Tibial nerve (tissue), 4 donors: ENCODE results near the gene DCAF15. TPM values are rescaled to one million over a fixed set of nuclear protein-coding genes. Genes with fewer than 3 reads are reported as not detected.
A peak's percentile ranks its signal among the peaks of the same experiment; 100 is the strongest.

Source experiments
- DNase-seq, 2 donors: peaks; one replicate each; pipeline ENCODE4 v3.0.0-alpha.2; 2019; ENCODE audit warnings: low spot score in 2 of 2
- H3K27ac ChIP-seq, 4 donors: fragments of 200-600 bp; sonication (generic) in 3 of 4; one replicate each; pipeline ENCODE4 v1.5.1; 2017 to 2019; ENCODE audit warnings: mild to moderate bottlenecking in 1 of 4
- H3K27me3 ChIP-seq, 2 donors: fragments of 200-600 bp; sonication (generic) in 1 of 2; one replicate each; pipeline versions ENCODE4 v1.5.1 to v1.6.0; 2017 to 2019
- H3K36me3 ChIP-seq, 3 donors: fragments of 200-600 bp; sonication (generic); one replicate each; pipeline ENCODE4 v1.5.1; 2018 to 2019
- H3K4me1 ChIP-seq, 4 donors: fragments of 200-600 bp; sonication (generic) in 3 of 4; one replicate each; pipeline ENCODE4 v1.5.1; 2017 to 2019
- H3K4me3 ChIP-seq, 4 donors: fragments of 200-600 bp; sonication (generic) in 3 of 4; one replicate each; pipeline ENCODE4 v1.5.1; 2017 to 2019; ENCODE audit warnings: mild to moderate bottlenecking in 1 of 4, moderate library complexity in 1 of 4
- H3K9me3 ChIP-seq, 4 donors: fragments of 200-600 bp; sonication (generic) in 3 of 4; one replicate each; pipeline ENCODE4 v1.5.1; 2017 to 2019
- EP300 ChIP-seq, 2 donors: sonication (generic); formaldehyde crosslinking; IDR thresholded peaks; one replicate each; pipeline ENCODE4 v1.6.1; 2017; ENCODE audit warnings: antibody characterized with exemption in 2 of 2, mild to moderate bottlenecking in 1 of 2
- POLR2A ChIP-seq, 2 donors: fragments of 450-650 bp; IDR thresholded peaks; one replicate each; pipeline ENCODE4 v1.6.1; 2017; ENCODE audit warnings: antibody characterized with exemption in 2 of 2, mild to moderate bottlenecking in 2 of 2, moderate library complexity in 2 of 2
- WGBS, 2 donors: methylation state at CpG; one replicate each; pipeline ENCODE4 v1.1.5; 2018; 5-methylcytosine and 5-hydroxymethylcytosine counted together
- total RNA-seq, 4 donors: library from RNA; depleted of rRNA; stranded (reverse); fragments of >200 nt; gene quantifications; one replicate each; pipeline ENCODE4 v1.1.0, GENCODE V29; 2016
- TF ChIP-seq, protein P1 (sequence below), 5 experiments: fragments of 200-600 bp in 3 of 5; fragments of 450-650 bp in 2 of 5; sonication (generic) in 3 of 5; IDR thresholded peaks; one replicate each; pipeline ENCODE4 v1.5.1; 2016 to 2019; ENCODE audit warnings: antibody characterized with exemption in 5 of 5, mild to moderate bottlenecking in 3 of 5, moderate library complexity in 2 of 5

Gene DCAF15
- total RNA-seq, 4 donors from 2014 or later: 14.3 to 31.5 (median 19.3) TPM

DNA sequence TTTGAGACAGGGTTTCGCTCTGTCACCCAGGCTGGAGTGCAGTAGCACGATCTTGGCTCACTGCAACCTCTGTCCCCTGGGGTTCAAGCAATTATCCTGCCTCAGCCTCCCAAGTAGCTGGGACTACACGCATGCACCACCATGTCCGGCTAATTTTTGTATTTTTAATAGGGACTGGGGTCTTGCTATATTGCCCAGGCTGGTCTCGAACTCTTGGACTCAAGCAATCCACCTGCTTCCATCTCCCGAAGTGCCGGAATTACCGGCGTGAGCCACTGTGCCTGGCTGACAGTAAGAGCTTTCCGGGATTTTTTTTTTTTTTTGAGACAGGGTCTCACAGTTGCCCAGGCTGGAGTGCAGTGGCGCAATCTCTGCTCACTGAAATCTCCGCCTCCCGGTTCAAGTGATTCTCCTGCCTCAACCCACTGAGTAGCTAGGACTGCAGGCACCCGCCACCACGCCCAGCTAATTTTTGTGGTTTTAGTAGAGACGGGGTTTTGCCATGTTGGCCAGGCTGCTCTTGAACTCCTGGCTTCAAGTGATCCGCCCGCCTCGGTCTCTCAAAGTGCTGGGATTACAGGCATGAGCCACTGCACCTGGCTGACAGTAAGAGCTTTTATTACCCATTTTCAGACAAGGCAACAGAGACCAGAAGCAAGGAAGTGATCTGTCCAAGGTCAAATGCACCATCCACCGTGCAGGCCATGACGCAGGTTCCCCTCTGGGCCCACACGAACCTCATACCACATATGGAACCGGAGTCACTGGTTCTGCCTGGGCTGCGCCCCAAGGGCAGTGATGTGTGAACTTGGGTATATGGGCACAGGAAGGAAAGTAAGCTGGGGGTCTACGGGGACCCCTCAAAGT is 32.8 kb downstream of the DCAF15 start:
- no peak overlapping the region for H3K4me3 ChIP-seq
- no peaks in the 10 kb centered on the region for H3K27me3 ChIP-seq
- TF ChIP-seq, protein P1, sequence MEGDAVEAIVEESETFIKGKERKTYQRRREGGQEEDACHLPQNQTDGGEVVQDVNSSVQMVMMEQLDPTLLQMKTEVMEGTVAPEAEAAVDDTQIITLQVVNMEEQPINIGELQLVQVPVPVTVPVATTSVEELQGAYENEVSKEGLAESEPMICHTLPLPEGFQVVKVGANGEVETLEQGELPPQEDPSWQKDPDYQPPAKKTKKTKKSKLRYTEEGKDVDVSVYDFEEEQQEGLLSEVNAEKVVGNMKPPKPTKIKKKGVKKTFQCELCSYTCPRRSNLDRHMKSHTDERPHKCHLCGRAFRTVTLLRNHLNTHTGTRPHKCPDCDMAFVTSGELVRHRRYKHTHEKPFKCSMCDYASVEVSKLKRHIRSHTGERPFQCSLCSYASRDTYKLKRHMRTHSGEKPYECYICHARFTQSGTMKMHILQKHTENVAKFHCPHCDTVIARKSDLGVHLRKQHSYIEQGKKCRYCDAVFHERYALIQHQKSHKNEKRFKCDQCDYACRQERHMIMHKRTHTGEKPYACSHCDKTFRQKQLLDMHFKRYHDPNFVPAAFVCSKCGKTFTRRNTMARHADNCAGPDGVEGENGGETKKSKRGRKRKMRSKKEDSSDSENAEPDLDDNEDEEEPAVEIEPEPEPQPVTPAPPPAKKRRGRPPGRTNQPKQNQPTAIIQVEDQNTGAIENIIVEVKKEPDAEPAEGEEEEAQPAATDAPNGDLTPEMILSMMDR (IDR thresholded peaks at IDR 0.05): no peak
- TF ChIP-seq EP300 (IDR thresholded peaks at IDR 0.05): no peak
- TF ChIP-seq POLR2A (IDR thresholded peaks at IDR 0.05): no peak
- no peaks in the 10 kb centered on the region for H3K9me3 ChIP-seq
- H3K4me1 ChIP-seq: peaks cover 0 to 44% (median 19%) of the 10 kb centered on the region in 4 donors
- H3K27ac ChIP-seq: peak overlapping the region in 3 of 4 donors; percentile 83 to 89 (median 86)
- DNase-seq: no peak
- 82 to 88% methylated on average over 25 of the region's 25 CpGs for WGBS, 2 donors
- H3K36me3 ChIP-seq: peaks cover 0 to 67% (median 0%) of the 10 kb centered on the region in 3 donors

DNA sequence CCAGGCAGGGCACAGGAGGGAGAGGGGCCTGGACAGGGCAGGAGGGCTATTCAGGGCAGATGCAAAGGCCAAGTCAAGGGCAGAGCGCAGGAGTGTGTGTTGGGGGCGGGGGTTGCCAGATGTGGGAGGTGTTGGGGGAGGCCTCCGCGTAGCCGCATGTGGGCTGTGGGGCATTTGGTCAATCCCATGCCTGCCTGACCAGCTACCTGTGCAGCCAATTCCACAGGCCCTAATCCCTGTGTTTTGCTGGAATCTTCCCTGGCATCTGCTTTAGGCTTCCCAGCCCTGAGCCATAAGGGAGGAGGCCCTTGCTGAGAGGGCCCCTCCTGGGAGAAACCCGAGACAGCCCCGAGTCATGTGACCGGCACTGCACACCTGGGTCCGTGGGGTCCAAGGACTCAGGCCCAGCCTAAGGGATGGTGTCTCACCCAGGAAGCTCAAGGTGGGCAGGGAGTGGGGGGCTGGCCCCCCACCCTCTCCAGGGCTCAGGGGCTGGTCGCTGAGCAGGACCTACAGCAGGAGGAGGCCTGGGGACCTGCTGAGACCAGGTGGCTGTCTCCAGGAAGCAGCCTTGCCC is 33.5 kb downstream of the DCAF15 start:
- no peaks in the 10 kb centered on the region for H3K9me3 ChIP-seq
- no peak for DNase-seq
- no peaks in the 10 kb centered on the region for H3K27me3 ChIP-seq
- peak overlapping the region in 3 of 4 donors; percentile 83 to 89 (median 86) for H3K27ac ChIP-seq
- peaks cover 0 to 67% (median 0%) of the 10 kb centered on the region in 3 donors for H3K36me3 ChIP-seq
- H3K4me1 ChIP-seq: peaks cover 0 to 44% (median 19%) of the 10 kb centered on the region in 4 donors
- WGBS, 2 donors: 75 to 89% methylated on average over 5 to 9 of the region's 10 CpGs
- H3K4me3 ChIP-seq: peak overlapping the region in 1 of 4 donors; percentile 9
- TF ChIP-seq EP300 (IDR thresholded peaks at IDR 0.05) (no peak), POLR2A (IDR thresholded peaks at IDR 0.05) (no peak)
- TF ChIP-seq, protein P1 (IDR thresholded peaks at IDR 0.05): no peak

DNA sequence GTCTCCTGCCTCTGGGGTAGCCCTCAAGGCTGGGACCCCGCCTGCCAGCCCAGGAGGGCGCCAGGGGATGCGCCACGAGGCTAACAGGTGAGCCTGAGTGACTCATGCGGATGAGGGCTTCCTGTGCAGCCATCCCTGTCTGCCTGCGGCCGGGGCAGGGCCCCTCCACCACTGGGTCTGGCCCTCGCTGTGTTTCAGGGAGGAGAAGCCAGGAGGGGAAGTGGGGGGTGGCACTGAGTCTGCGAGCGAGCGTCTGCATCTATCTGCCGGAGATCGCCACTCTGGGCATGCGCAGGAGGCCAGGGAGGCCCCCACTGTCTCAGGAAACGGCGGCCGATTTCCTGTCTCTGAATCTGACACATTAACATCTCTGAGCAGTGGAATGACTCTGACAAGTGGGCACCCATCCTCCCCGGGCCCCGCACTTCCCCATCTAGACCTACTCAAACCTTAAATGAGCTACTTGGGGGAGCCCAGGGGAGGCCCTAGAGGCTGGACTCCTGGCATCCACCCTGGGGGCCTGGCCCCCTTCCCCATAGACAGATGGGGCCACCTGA is 34.1 kb downstream of the DCAF15 start:
- TF ChIP-seq, protein P1 (IDR thresholded peaks at IDR 0.05): no peak
- TF ChIP-seq EP300 (IDR thresholded peaks at IDR 0.05): no peak
- TF ChIP-seq POLR2A (IDR thresholded peaks at IDR 0.05): no peak
- 37 to 48% methylated on average over 8 to 16 of the region's 19 CpGs for WGBS, 2 donors
- peaks cover 0 to 70% (median 0%) of the 10 kb centered on the region in 3 donors for H3K36me3 ChIP-seq
- H3K27me3 ChIP-seq: no peaks in the 10 kb centered on the region
- no peaks in the 10 kb centered on the region for H3K9me3 ChIP-seq
- DNase-seq: peak; percentile 64 to 74
- H3K4me3 ChIP-seq: peak overlapping the region in 1 of 4 donors; percentile 9
- H3K4me1 ChIP-seq: peaks cover 0 to 44% (median 19%) of the 10 kb centered on the region in 4 donors
- H3K27ac ChIP-seq: peak overlapping the region; percentile 66 to 89 (median 86)

DNA sequence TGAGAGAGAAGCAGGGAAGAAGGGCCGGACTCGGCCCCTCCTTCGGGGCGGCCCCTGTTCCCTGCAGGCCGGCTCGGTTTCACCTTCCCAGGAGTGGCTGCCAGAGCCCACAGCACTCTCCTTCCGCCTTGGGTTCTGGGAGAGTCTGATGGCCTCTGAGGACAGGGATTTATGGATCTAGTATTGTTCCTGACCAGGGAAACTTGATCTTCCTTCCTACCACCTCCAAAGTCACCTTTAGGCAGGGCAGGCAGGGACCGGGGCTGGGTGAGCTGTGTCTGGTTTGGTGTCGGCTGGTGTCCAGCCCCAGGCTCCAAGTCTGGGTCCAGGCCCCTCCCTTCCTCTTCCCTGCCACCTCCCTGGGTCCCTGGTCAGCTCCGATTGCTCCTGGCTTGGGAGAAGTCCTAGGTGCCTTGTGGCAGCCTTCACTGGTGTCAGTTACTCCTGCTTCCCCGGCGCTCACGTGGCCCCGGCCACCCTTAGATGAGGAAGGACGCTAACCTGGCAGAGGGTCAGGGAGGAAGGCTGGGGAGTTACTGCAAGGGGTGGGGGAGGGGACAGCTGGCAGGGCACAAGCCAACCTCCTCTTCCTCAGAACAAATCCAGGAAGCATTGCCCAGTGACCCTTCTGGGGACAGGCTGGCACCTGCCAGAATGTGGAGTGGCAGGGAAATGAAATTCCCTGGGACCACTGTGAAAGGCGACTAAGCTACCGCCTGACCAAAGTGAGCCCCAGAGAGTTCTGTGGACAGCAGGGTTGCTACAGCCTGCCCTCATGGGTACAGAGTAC is 35.0 kb downstream of the DCAF15 start:
- Histone ChIP-seq H3K36me3 (peaks cover 0 to 72% (median 0%) of the 10 kb centered on the region in 3 donors), H3K27ac (peak overlapping the region in 3 of 4 donors; percentile 83 to 89 (median 88)), H3K4me1 (peaks cover 0 to 36% (median 19%) of the 10 kb centered on the region in 4 donors), H3K9me3 (no peaks in the 10 kb centered on the region), H3K27me3 (no peaks in the 10 kb centered on the region), H3K4me3 (no peak overlapping the region)
- TF ChIP-seq, protein P1 (IDR thresholded peaks at IDR 0.05): no peak
- no peak for TF ChIP-seq POLR2A (IDR thresholded peaks at IDR 0.05)
- no peak for TF ChIP-seq EP300 (IDR thresholded peaks at IDR 0.05)
- WGBS, 2 donors: 77 to 86% methylated on average over 17 of the region's 17 CpGs
- peak in 1 of 2 donors; percentile 27 for DNase-seq
